Measurements from ENCODE around the gene UBN2.
"Not testable (repeated sequence)": the region's sequence is repeated elsewhere in the genome, so short reads cannot be mapped to it uniquely, and the experiment has no call there.

DNA sequence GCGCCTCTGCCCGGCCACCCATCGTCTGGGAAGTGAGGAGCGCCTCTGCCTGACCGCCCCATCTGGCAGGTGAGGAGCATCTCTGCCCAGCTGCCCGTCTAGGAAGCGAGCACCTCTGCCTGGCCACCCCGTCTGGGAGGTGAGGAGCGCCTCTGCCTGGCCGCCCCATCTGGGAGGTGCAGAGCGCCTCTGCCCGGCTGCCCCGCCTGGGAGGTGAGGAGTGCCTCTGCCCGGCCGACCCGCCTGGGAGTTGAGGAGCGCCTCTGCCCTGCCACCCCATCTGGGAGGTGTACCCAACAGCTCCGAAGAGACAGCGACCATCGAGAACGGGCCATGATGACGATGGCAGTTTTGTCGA, 4.9 kb upstream of the UBN2 start:
- TF ChIP-seq POLR2A (IDR thresholded peaks at IDR 0.05): not testable (repeated sequence)
- TF ChIP-seq, protein P1, sequence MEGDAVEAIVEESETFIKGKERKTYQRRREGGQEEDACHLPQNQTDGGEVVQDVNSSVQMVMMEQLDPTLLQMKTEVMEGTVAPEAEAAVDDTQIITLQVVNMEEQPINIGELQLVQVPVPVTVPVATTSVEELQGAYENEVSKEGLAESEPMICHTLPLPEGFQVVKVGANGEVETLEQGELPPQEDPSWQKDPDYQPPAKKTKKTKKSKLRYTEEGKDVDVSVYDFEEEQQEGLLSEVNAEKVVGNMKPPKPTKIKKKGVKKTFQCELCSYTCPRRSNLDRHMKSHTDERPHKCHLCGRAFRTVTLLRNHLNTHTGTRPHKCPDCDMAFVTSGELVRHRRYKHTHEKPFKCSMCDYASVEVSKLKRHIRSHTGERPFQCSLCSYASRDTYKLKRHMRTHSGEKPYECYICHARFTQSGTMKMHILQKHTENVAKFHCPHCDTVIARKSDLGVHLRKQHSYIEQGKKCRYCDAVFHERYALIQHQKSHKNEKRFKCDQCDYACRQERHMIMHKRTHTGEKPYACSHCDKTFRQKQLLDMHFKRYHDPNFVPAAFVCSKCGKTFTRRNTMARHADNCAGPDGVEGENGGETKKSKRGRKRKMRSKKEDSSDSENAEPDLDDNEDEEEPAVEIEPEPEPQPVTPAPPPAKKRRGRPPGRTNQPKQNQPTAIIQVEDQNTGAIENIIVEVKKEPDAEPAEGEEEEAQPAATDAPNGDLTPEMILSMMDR (IDR thresholded peaks at IDR 0.05): not testable (repeated sequence)
